Aortic smooth muscle cell (primary cell): Measurements from ENCODE around the gene PLB1. TPM values are rescaled to one million over a fixed set of nuclear protein-coding genes. Genes with fewer than 3 reads are reported as not detected.

Source experiments
- total RNA-seq: library from RNA; depleted of rRNA; stranded (reverse); fragments of >200 nt; gene quantifications from 2 replicates; pipeline ENCODE4 v1.2.3, GENCODE V29; 2014

The PLB1 gene
- 1.2 and 1.6 TPM in 2 replicates for total RNA-seq

GRCh38 chr2:28495551-28496250 is at the start of gene PLB1:
Gene PLB1 (plus strand): TSS chr2:28496060. CDS start chr2:28496115, 55 bp downstream.

Other genes starting within 250 kb of the PLB1 start
- 25.6 and 26.6 TPM in 2 replicates for gene FOSL2, start 103.2 kb upstream of the PLB1 start, total RNA-seq